T-helper 22 cell (primary cell): ENCODE results near the gene PES1.
"Not testable (repeated sequence)": the region's sequence is repeated elsewhere in the genome, so short reads cannot be mapped to it uniquely, and the experiment has no call there.

Experiments used
- DNase-seq: peaks from one replicate; pipeline ENCODE4 v3.0.0-alpha.2; 2020; ENCODE audit warnings: low read depth

Gene PES1

GRCh38 chr22:30553971-30554370 lies 37.7 kb downstream of the PES1 start:
- DNase-seq = no peak

- DNase-seq = no peak
Measured at GRCh38 chr22:30552719-30553118, 39.0 kb downstream of the PES1 start.

- not testable (repeated sequence) for DNase-seq
Measured at GRCh38 chr22:30551813-30552212, 39.9 kb downstream of the PES1 start.

GRCh38 chr22:30547188-30547587 lies 44.5 kb downstream of the PES1 start:
- no peak for DNase-seq

GRCh38 chr22:30546616-30547015 lies 45.1 kb downstream of the PES1 start, which contains the start of gene SEC14L6:
SEC14L6 (minus strand) TSS chr22:30546741; CDS start chr22:30546682, 59 bp downstream.
- DNase-seq = no peak

GRCh38 chr22:30542811-30543188 lies 48.9 kb downstream of the PES1 start:
- no peak for DNase-seq

- no peak for DNase-seq
Measured at GRCh38 chr22:30541961-30542810, 49.5 kb downstream of the PES1 start.

GRCh38 chr22:30541511-30541910 lies 50.2 kb downstream of the PES1 start:
- not testable (repeated sequence) for DNase-seq

- no peak for DNase-seq
Measured at GRCh38 chr22:30539368-30539767, 52.3 kb downstream of the PES1 start.

- no peak for DNase-seq
Measured at GRCh38 chr22:30538280-30538679, 53.4 kb downstream of the PES1 start.

- no peak for DNase-seq
Measured at GRCh38 chr22:30537083-30537731, 54.5 kb downstream of the PES1 start.

- no peak for DNase-seq
Measured at GRCh38 chr22:30535182-30535581, 56.5 kb downstream of the PES1 start.

- DNase-seq = no peak
Measured at GRCh38 chr22:30531651-30532608, 59.8 kb downstream of the PES1 start.

GRCh38 chr22:30526656-30527055 lies 65.1 kb downstream of the PES1 start:
- no peak for DNase-seq
